Activated CD4-positive, CD25-positive, alpha-beta regulatory T cell treated with anti-CD3 and anti-CD28 coated beads, Interleukin-2, amount 50 U/mL, for 16 hours (primary cell): Measurements from ENCODE around the gene TMEM63A.

Source experiments
- DNase-seq: peaks from one replicate; pipeline ENCODE4 v3.0.0-alpha.2; 2020; ENCODE audit warnings: low read depth, low spot score

Gene TMEM63A

GRCh38 chr1:225886159-225887029 lies 4.2 kb upstream of the TMEM63A start:
- DNase-seq: no peak

GRCh38 chr1:225885336-225885735 lies 3.2 kb upstream of the TMEM63A start:
- DNase-seq: no peak

GRCh38 chr1:225883616-225884265 lies 1.6 kb upstream of the TMEM63A start:
- no peak for DNase-seq

GRCh38 chr1:225882694-225883615 lies 775 bp upstream of the TMEM63A start:
- no peak for DNase-seq

- DNase-seq: no peak
These were observed 860 bp downstream of the TMEM63A start for GRCh38 chr1:225881081-225881958.

- no peak for DNase-seq
These were observed 1.5 kb downstream of the TMEM63A start for GRCh38 chr1:225880636-225881035.

GRCh38 chr1:225880222-225880588 lies 2.0 kb downstream of the TMEM63A start:
- no peak for DNase-seq

- DNase-seq: no peak
These were observed 2.5 kb downstream of the TMEM63A start for GRCh38 chr1:225879521-225880221.

- DNase-seq: no peak
These were observed 3.9 kb downstream of the TMEM63A start for GRCh38 chr1:225878282-225878681.

- DNase-seq: no peak
These were observed 4.6 kb downstream of the TMEM63A start for GRCh38 chr1:225877580-225877979.

- DNase-seq: no peak
These were observed 5.2 kb downstream of the TMEM63A start for GRCh38 chr1:225876900-225877510.

GRCh38 chr1:225875044-225875815 lies 7.0 kb downstream of the TMEM63A start:
- no peak for DNase-seq

GRCh38 chr1:225874431-225874830 lies 7.7 kb downstream of the TMEM63A start:
- DNase-seq: no peak

- no peak for DNase-seq
These were observed 8.8 kb downstream of the TMEM63A start for GRCh38 chr1:225873281-225873850.

GRCh38 chr1:225872075-225872430 lies 10.1 kb downstream of the TMEM63A start:
- no peak for DNase-seq

GRCh38 chr1:225871359-225872074 lies 10.7 kb downstream of the TMEM63A start:
- DNase-seq: no peak

GRCh38 chr1:225870911-225871310 lies 11.3 kb downstream of the TMEM63A start:
- no peak for DNase-seq

GRCh38 chr1:225868631-225869330 lies 13.4 kb downstream of the TMEM63A start:
- DNase-seq: no peak
